Cardiac muscle cell (in vitro differentiated cells and primary cell): ENCODE results near the gene CCDC81. TPM values are rescaled to one million over a fixed set of nuclear protein-coding genes. Genes with fewer than 3 reads are reported as not detected.

Experiments
- DNase-seq, 2 donors: peaks; one replicate each; pipeline versions ENCODE4 v3.0.0 to v3.0.0-alpha.2; 2010 to 2017; ENCODE audit warnings: low read depth in 1 of 2, low spot score in 1 of 2
- H3K27ac ChIP-seq: fragments of 200-600 bp; sonication (generic); 2 replicates; pipeline ENCODE4 v1.5.1; 2016
- H3K27me3 ChIP-seq: fragments of 200-600 bp; sonication (generic); 2 replicates; pipeline ENCODE4 v1.6.0; 2016; ENCODE audit warnings: control low read depth
- H3K36me3 ChIP-seq: fragments of 200-600 bp; sonication (generic); 2 replicates; pipeline ENCODE4 v1.5.1; 2016; ENCODE audit warnings: control low read depth
- H3K4me1 ChIP-seq: fragments of 200-600 bp; sonication (generic); 2 replicates; pipeline ENCODE4 v1.8.1; 2017; ENCODE audit warnings: low read depth, mild to moderate bottlenecking, mixed run types
- H3K4me3 ChIP-seq: fragments of 200-600 bp; sonication (generic); 2 replicates; pipeline ENCODE4 v1.5.1; 2016; ENCODE audit warnings: mild to moderate bottlenecking
- H3K9me3 ChIP-seq: fragments of 200-600 bp; sonication (generic); 2 replicates; pipeline ENCODE4 v1.5.1; 2017; ENCODE audit warnings: low read depth, mild to moderate bottlenecking, control low read depth
- polyA plus RNA-seq: library from polyadenylated mRNA; unstranded; fragments of >200 nt; fragmentation: Nextera tagmentation; extraction: Ambion mirVana; gene quantifications from 2 replicates; pipeline ENCODE4 v1.2.1, GENCODE V29; 2016
- total RNA-seq: library from RNA; depleted of rRNA; stranded (reverse); fragments of >200 nt; gene quantifications from 2 replicates; pipeline ENCODE4 v1.2.3, GENCODE V29; 2016
- TF ChIP-seq, protein P1 (sequence below): IDR thresholded peaks from 2 replicates; pipeline ENCODE4 v1.5.1; 2012; ENCODE audit warnings: low read depth, mild to moderate bottlenecking, low read length

CCDC81 gene
- total and polyA plus RNA-seq, 2 experiments from 2014 or later, result 2.6 to 3.2 TPM

DNA sequence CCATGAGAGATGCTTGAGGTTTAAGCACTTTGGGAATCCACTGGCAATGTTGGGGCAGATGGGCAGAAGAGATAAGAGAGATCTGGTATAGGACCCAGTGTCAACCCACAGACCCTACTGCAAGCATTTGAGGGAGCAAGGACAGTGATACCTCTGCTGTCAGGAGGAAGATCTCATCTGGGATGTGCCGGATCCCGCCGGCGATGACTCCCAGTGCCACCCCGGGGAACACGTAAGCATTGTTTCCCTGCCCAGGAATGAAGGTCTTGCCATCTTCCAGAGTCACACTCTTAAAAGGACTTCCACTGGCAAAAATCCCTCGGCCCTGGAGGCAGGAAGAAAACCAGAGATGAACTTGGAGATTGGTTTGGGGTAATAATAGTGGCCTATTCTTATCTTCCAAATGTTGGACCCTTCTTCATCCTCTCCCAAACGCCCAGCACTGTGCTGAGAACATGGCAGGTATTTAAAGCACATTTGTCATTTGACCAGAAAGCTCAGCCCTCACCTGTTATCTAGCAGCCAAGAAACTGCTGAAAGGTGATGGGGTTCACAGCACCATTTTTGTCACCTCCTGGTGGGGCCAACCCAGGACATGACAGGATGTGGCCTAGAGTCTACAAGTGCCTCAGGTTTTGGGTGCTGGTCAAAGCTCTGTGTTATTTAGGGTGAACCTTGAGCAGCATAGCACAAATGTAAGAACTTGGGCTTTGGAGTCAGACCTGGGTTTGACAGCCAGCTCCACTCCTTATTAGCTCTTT is 71.7 kb downstream of the CCDC81 start:
- TF ChIP-seq, protein P1, sequence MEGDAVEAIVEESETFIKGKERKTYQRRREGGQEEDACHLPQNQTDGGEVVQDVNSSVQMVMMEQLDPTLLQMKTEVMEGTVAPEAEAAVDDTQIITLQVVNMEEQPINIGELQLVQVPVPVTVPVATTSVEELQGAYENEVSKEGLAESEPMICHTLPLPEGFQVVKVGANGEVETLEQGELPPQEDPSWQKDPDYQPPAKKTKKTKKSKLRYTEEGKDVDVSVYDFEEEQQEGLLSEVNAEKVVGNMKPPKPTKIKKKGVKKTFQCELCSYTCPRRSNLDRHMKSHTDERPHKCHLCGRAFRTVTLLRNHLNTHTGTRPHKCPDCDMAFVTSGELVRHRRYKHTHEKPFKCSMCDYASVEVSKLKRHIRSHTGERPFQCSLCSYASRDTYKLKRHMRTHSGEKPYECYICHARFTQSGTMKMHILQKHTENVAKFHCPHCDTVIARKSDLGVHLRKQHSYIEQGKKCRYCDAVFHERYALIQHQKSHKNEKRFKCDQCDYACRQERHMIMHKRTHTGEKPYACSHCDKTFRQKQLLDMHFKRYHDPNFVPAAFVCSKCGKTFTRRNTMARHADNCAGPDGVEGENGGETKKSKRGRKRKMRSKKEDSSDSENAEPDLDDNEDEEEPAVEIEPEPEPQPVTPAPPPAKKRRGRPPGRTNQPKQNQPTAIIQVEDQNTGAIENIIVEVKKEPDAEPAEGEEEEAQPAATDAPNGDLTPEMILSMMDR, result no peak
- H3K9me3 ChIP-seq, result no peaks in the 10 kb centered on the region

DNA sequence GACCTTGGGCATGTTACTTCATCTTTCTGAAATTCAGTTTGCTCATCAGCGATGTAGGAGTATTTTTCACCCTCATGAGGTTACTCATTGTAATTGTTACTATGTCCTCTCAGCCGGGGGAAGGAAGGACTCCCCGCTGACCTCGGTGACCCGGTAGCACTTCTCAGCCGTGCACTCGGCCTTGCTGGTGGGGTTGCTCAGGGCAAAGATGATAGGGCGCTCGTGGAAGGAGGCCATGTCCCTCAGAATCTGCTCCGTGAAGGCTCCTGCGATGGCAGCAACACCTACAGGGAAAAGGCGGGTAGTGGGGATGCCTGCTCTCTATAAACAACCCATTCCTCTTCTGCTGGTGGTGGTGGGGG is 72.2 kb downstream of the CCDC81 start:
- Histone ChIP-seq H3K36me3 (no peaks in the 10 kb centered on the region), H3K4me1 (no peaks in the 10 kb centered on the region), H3K27me3 (no peaks in the 10 kb centered on the region), H3K9me3 (no peaks in the 10 kb centered on the region), H3K4me3 (no peak overlapping the region), H3K27ac (no peak overlapping the region)
- TF ChIP-seq, protein P1, result no peak
- DNase-seq, result no peak

More for the DNA sequence above, 71.7 kb downstream of the CCDC81 start:
- DNase-seq, result no peak
- H3K27ac ChIP-seq, result no peak overlapping the region
- H3K4me3 ChIP-seq, result no peak overlapping the region
- H3K36me3 ChIP-seq, result no peaks in the 10 kb centered on the region
- no peaks in the 10 kb centered on the region for H3K4me1 ChIP-seq
- H3K27me3 ChIP-seq, result no peaks in the 10 kb centered on the region

DNA sequence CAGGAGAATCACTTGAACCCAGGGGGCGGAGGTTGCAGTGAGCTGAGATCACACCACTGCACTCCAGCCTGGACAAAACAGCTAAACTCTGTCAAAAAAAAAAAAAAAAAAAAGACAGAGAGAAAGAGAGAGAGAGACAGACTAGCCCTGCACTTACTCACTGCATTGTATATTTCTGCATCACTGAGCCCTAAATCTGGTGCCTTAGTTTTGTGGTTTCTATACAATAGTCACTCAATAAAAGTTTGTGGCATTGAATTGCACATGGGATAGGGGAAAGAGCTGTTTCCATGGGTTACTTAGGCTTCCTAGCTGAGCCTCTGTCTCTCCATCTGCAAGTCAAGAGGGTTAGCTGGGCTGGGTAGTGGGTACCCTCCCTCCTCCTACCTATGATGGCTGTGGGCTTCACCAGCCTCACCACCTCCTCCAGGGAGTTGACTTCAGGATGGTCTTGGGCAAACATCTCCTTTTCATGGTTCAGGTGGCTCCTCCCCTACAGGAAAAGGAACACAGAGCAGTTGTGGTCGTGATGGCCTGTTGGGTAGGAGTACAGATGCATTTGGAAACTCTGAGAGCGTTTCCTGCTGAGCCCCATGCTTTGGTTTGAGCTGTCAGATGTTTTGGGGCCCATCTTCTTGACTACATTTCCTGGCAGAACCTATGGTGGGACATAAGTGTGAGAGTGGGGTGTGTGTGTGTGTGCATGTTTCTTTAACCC is 73.2 kb downstream of the CCDC81 start:
- Histone ChIP-seq H3K4me3 (no peak overlapping the region), H3K9me3 (no peaks in the 10 kb centered on the region), H3K27ac (no peak overlapping the region), H3K4me1 (no peaks in the 10 kb centered on the region), H3K27me3 (no peaks in the 10 kb centered on the region), H3K36me3 (no peaks in the 10 kb centered on the region)
- no peak for DNase-seq
- TF ChIP-seq, protein P1, result no peak

DNA sequence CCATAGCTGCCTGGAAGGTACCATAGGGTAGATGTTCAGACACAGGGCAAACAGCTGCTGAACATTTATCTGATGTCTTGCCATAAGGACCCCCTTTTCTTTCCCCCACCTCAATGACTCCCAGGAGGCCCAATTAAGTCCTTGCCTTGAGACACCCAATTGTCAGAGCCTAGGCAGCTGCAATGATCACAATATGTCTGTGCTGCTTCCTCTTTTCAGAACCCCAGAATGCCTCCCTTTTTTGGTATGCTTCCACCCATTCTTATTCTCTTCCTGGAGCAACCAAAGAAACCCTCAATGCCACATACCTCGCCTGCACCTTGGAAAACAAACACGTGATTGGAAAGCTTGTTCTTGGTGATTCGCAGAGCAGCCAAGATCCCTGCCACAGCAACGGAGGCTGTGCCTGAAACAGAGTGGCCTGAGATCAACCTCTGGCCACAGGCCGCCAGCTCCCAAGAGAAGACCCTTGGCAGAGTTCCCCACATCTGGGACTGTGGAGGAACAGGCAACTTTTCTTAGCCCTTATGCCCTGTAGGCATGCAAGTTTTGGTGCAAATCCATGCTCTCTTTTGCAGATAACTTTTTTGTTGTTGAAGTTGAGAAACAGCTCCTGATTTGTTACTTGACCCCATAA is 75.4 kb downstream of the CCDC81 start:
- TF ChIP-seq, protein P1, result no peak
- H3K4me1 ChIP-seq, result no peaks in the 10 kb centered on the region

DNA sequence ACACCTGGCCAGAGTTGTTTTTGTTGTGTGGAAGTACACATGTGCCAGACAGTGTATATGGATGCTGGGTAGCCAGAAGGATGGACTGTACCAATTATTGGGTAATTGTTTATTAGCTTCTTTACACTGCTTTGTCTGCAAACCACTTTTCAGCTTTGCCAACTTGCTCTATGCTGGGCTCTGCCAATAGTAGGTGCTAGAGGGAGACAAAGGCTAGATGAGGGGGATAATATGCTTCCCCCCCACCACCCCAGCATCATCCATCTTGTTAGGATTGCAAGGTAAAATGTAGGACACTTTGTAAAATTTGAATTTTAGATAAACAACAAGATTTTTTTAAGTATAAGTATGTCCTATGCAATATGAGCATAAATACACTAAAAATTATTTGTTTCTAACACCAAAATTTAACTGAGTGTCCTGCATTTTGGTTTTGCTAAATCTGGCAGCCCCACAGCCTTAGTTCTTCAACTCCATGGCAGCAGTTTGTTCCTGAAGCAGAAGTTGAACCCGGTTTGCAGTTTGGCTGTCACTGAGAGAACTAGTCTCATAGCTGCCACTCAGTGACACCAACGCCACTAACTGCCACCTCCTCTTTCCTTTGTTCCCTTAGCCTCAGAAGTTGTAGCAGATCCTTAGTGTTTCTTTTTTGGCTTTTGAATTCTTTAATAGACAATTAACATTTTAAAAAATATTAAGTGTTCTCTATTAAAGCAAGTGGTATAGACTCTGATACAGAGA is 78.8 kb downstream of the CCDC81 start:
- Histone ChIP-seq H3K27me3 (no peaks in the 10 kb centered on the region), H3K4me1 (no peaks in the 10 kb centered on the region), H3K27ac (no peak overlapping the region), H3K36me3 (no peaks in the 10 kb centered on the region), H3K9me3 (no peaks in the 10 kb centered on the region), H3K4me3 (no peak overlapping the region)
- TF ChIP-seq, protein P1, result no peak
- DNase-seq, result no peak

More for the DNA sequence above, 75.4 kb downstream of the CCDC81 start:
- H3K36me3 ChIP-seq, result no peaks in the 10 kb centered on the region
- no peaks in the 10 kb centered on the region for H3K27me3 ChIP-seq
- no peak overlapping the region for H3K27ac ChIP-seq
- no peak for DNase-seq
- H3K9me3 ChIP-seq, result no peaks in the 10 kb centered on the region
- no peak overlapping the region for H3K4me3 ChIP-seq
